Measurements from ENCODE around the gene ZSCAN18.

DNA sequence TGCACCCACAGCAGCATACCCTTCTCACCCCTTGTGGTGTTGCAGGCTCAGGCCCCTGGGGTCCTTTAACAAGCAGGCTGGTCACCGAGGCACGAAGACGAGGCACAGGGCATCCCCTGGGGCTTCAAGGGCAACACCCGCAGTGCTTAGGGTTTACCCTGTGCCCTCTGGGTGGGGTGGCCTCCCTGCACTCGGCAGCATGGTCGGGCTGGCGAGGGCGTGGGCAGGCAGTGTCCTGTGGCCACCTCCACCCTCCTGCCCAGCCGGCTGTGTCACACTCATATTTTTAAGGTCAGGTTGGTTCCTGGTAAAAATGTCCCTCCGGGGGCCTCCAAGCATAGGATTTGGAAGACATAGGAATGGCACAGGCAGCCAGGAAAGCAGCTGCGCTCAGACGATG is 50.4 kb downstream of the ZSCAN18 start:
- TF ChIP-seq CTCF (conservative IDR thresholded peaks at IDR 0.05 in 1 of 2, IDR thresholded peaks at IDR 0.05 in 1 of 2; ENCODE audit: extremely low read depth in 1 of 2, insufficient read depth in 1 of 2, low read depth in 1 of 2, low read length in 2 of 2) (no peak), EZH2 (IDR thresholded peaks at IDR 0.05; ENCODE audit: borderline replicate concordance, low read length) (no peak)

Data from mammary epithelial cell (primary cell).